ENCODE results near the gene CCNJL.

The CCNJL gene

DNA sequence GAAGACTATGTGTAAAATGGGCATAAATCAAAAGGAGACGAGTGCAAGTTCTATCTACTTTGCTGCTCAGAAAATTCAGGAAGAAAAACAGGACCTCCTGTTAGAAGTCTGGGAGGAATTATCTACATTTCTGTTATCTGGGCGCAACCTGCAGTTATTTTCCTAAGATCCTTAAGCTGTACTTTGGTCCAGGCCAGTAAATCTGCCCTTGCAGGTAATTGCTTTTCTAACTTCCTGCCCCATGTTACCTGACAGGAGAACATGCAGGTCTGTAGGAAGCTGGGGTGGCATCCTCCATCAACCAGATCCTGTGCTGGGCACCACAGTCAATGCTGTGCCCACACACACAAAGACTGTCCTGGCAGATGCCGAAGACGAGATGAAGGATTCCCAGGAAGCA lies 5.7 kb downstream of the CCNJL start:
- no peak for DNase-seq (ENCODE audit: low read depth in 2 of 2)
- TF ChIP-seq, protein P1, sequence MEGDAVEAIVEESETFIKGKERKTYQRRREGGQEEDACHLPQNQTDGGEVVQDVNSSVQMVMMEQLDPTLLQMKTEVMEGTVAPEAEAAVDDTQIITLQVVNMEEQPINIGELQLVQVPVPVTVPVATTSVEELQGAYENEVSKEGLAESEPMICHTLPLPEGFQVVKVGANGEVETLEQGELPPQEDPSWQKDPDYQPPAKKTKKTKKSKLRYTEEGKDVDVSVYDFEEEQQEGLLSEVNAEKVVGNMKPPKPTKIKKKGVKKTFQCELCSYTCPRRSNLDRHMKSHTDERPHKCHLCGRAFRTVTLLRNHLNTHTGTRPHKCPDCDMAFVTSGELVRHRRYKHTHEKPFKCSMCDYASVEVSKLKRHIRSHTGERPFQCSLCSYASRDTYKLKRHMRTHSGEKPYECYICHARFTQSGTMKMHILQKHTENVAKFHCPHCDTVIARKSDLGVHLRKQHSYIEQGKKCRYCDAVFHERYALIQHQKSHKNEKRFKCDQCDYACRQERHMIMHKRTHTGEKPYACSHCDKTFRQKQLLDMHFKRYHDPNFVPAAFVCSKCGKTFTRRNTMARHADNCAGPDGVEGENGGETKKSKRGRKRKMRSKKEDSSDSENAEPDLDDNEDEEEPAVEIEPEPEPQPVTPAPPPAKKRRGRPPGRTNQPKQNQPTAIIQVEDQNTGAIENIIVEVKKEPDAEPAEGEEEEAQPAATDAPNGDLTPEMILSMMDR (IDR thresholded peaks at IDR 0.05; ENCODE audit: low read depth, low read length): no peak
- H3K4me3 ChIP-seq (replicated peaks in 1 of 2; ENCODE audit: low read depth in 2 of 2, low read length in 2 of 2): no peak overlapping the region

DNA sequence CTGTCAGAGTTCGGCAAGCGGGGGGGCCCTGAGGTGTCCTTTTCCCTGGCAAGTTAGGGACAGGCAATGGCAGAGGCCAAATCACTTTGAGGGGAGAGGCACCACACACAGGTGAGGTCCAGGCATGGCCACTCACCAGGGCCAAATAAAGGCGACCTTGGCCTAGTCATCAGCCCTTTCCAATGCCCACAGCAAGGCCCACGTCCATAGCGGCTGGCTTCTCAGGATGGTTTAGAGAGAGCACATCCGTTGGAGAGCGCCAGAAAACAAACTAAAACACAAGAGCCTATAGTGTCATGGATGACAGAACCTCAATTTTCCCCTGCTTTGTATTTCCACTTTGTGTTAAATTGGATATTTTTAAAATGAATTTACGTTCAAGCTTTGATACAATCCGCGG lies 7.0 kb downstream of the CCNJL start:
- DNase-seq (ENCODE audit: low read depth in 2 of 2): no peak
- TF ChIP-seq, protein P1 (IDR thresholded peaks at IDR 0.05; ENCODE audit: low read depth, low read length): no peak
- no peak overlapping the region for H3K4me3 ChIP-seq (replicated peaks in 1 of 2; ENCODE audit: low read depth in 2 of 2, low read length in 2 of 2)

DNA sequence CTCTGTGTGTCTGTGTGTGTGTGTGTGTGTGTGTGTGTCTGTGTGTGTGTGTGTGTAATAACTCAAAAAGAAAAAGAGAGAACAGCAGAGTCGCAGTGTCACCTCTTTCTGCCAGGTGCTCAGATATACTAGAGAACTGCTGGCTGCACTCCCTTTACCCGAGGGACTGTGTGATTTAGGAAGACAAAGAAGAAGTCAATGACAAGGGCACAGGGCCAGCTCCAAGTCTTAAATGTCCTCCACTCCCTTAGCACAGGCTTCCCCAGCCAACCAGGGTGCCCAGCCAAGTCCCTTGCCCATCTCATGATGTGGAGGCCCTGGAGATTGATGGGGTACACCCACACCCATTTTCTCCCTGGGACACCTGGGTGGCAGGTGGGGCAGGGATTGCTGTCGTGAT lies 8.7 kb downstream of the CCNJL start:
- TF ChIP-seq, protein P1 (IDR thresholded peaks at IDR 0.05; ENCODE audit: low read depth, low read length): no peak
- no peak for DNase-seq (ENCODE audit: low read depth in 2 of 2)

DNA sequence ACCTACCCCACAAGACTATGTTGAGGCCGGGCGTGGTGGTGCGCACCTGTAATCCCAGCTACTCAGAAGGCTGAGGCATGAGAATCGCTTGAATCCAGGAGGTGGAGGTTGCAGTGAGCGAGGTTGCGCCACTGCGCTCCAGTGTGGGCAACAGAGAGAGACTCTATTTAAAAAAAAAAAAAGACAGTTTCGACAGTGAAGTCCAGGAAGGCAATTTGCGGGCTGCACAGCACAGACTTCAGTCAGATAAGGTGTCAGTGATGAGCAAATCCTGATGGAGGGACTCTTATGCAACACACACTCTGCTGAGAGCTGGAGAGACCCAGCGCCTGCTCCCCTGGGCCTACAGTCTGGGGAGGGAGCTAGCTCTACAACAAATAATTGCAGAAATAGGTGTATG lies 14.2 kb downstream of the CCNJL start:
- TF ChIP-seq, protein P1 (IDR thresholded peaks at IDR 0.05; ENCODE audit: low read depth, low read length): no peak
- no peak for DNase-seq (ENCODE audit: low read depth in 2 of 2)

More for the DNA sequence above, 8.7 kb downstream of the CCNJL start:
- no peak overlapping the region for H3K4me3 ChIP-seq (replicated peaks in 1 of 2; ENCODE audit: low read depth in 2 of 2, low read length in 2 of 2)

DNA sequence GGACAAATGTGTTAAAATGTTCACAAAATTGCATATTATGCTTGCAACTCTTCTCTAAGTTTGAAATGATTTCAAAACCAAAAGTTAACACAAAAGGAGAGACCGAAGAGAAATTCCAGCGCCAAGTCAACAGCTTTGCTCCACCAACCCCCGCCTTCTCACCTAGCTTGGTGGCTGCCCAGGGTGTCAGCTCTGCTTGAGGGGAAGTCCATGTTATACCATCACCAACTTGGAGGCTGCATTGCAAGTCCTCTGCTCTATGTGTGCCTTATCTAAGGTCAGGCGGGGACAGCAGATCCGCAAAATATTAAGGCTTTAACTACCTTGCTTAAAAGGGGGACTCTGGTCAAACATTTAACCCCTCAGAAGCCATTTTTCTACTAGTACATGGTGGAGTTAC lies 14.6 kb downstream of the CCNJL start:
- no peak for DNase-seq (ENCODE audit: low read depth in 2 of 2)
- TF ChIP-seq, protein P1 (IDR thresholded peaks at IDR 0.05; ENCODE audit: low read depth, low read length): no peak
- H3K4me3 ChIP-seq (replicated peaks in 1 of 2; ENCODE audit: low read depth in 2 of 2, low read length in 2 of 2): no peak overlapping the region

More for the DNA sequence above, 14.2 kb downstream of the CCNJL start:
- H3K4me3 ChIP-seq (replicated peaks in 1 of 2; ENCODE audit: low read depth in 2 of 2, low read length in 2 of 2): no peak overlapping the region

DNA sequence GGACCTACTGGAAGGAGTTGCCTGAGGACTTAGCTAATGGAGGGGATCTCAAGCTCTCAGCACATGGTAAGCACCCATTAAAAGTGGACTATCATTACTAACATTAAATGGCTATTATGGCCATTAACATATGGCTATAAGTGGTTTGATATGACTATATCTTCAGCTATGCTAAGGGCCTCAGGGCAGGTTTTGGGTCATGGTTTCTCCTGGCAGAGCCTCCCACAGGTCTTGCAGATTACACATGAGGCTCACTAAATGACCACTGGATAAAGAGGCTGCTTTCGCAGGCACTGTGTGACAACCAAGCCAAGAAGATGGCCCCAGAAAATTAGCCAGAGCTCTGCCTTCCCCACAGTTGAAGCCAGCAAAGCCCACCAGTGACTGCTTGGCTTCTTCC lies 15.4 kb downstream of the CCNJL start:
- H3K4me3 ChIP-seq (replicated peaks in 1 of 2; ENCODE audit: low read depth in 2 of 2, low read length in 2 of 2): no peak overlapping the region
- TF ChIP-seq, protein P1 (IDR thresholded peaks at IDR 0.05; ENCODE audit: low read depth, low read length): no peak
- no peak for DNase-seq (ENCODE audit: low read depth in 2 of 2)

DNA sequence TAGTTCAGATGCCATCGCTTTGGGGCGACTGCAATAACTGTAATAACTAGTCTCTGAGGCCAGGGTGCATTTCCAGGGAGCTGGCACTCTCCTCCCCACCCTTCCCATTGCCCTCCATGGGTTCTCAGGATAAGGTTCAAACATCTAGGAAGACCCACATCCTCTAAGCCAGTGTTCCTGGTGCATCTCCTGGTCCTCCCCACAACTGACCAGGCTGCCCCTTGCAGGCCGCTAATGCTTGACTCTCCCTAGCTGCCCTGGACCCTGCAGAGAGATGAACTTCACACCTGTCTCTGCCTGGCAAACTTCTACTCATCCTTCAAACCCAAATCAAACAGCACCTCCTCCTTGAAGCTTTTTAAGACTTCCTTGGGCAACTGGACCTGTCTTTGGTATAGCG lies 15.9 kb downstream of the CCNJL start:
- H3K4me3 ChIP-seq (replicated peaks in 1 of 2; ENCODE audit: low read depth in 2 of 2, low read length in 2 of 2): no peak overlapping the region
- no peak for DNase-seq (ENCODE audit: low read depth in 2 of 2)
- TF ChIP-seq, protein P1 (IDR thresholded peaks at IDR 0.05; ENCODE audit: low read depth, low read length): no peak
